HUDEP-2 (cell line): ENCODE measurements around the gene GPRIN3.
"Not testable (repeated sequence)": the region's sequence is repeated elsewhere in the genome, so short reads cannot be mapped to it uniquely, and the experiment has no call there.

Experiments used
- DNase-seq, 76 experiments: peaks; one replicate each; lab custom pipeline; 2025; ENCODE audit not compliant: unreplicated experiment in 76 of 76; lab: John Stamatoyannopoulos, UW

Gene GPRIN3

GRCh38 chr4:89222170-89222569 lies 85.4 kb downstream of the GPRIN3 start:
- no peak for DNase-seq

GRCh38 chr4:89221167-89221867 lies 86.3 kb downstream of the GPRIN3 start:
- DNase-seq: no peak

DNA sequence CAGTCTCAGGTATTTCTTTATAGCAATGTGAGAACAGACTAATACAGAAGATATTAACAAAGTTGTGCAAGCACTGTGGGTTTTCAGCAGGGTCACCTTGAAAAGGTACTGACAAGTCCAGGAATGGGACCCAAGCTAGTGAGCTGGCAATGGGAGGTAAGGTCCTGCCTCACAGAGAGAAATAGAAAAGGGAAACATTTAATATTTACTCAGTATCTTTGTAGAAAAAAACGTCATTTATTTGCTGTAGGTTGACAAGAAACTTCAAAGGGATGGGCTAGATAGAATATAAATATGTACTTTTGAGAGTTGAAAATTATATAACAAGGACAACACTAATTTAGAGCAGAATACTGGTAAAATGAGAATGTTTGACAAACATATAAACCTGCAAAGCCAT lies 89.0 kb downstream of the GPRIN3 start:
- no peak for DNase-seq

DNA sequence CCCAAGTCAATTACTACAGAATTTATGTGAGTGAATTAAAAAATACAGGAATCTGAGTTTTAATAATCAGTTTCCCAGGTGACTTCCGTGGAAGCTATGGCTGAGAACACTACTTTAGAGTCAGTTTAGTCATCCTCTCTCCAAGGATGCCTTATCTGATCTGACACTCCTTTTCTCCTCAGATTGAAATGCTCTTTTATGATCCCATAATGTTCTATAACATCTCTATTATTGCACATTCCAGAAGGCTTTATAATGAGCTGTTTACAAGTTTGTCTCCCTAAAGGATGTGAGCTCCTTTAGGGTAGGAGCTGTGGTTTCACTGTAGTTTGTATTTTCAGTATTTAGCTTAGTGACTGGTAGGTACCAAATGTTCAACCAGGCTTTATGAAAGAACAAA lies 90.0 kb downstream of the GPRIN3 start:
- no peak for DNase-seq

DNA sequence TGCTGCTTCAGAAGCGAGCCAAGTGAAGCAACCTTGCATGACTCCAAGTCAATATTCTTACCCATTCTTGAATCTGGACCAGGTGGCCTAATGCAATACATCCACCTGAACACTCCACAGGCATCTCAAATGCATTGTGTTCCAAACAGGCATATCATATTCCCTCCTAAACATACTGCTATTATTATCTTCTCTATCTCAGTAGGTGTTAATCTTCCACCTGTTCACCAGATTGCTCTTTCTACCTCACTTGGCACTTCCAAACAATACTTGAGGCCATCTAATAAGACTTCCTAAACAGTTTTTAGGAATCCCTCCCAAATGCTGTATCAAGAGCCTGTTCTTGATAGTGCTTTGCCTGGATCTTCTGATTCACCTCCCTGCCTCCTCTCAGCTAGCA lies 90.7 kb downstream of the GPRIN3 start:
- DNase-seq: no peak

DNA sequence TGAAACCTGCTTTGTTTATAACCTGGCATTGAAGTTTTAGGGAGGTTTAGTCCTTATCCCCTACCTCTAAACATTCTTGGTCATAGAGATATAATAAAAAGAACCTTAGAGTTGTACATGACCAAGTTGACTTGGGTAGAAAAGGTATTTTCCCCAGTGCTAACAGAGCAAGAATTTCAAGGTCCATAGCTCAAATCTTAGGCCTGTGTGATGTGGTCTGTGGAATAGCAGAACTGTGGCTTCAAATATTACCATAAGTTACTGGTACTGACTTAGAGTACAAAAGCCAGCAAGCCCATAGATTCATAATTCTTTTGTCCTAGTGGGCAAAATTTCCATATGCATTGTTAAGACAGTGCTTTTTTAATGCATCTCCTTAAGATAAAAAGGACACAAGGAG lies 91.2 kb downstream of the GPRIN3 start:
- DNase-seq: no peak

GRCh38 chr4:89215736-89216135 lies 91.9 kb downstream of the GPRIN3 start:
- DNase-seq: no peak

DNA sequence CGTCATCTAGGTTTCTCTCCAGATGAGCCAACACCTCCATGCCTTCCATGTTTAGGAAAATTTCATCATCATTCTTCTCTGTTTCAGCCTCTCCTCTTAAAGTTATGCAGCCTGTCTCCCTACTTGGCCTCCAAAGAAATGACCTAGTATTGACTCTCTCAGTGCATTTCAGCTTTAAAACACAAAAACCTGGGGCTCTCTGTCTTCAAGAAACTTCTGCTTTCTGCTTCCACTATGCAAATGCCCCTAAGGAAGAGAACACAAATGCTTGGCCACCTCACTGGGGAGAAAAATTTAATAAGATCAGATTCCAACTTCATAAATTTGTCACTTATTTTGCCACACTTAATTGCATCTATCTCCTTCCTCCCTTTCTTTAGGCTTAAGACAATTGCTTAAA lies 93.3 kb downstream of the GPRIN3 start:
- DNase-seq: no peak

DNA sequence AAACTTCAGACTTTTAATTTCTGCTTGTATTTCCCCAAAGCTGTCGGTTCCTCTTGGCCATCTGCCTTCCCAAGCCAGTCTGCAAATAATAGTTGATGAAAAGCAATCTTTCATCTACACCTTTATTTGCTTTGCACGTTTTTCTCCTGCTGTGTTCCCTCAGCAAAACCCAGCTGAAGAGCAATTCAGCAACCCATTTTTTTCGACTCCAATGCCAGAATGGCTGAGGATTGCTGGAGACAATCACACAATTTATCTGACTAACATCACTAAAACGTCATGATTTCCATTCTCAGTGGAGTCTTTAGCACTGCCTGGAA lies 94.3 kb downstream of the GPRIN3 start:
- DNase-seq: no peak

GRCh38 chr4:89212666-89213381 lies 94.8 kb downstream of the GPRIN3 start:
- DNase-seq: no peak

- DNase-seq: no peak
Measured at GRCh38 chr4:89204624-89205023, 103.0 kb downstream of the GPRIN3 start.

- DNase-seq: no peak
Measured at GRCh38 chr4:89203902-89204301, 103.7 kb downstream of the GPRIN3 start.

DNA sequence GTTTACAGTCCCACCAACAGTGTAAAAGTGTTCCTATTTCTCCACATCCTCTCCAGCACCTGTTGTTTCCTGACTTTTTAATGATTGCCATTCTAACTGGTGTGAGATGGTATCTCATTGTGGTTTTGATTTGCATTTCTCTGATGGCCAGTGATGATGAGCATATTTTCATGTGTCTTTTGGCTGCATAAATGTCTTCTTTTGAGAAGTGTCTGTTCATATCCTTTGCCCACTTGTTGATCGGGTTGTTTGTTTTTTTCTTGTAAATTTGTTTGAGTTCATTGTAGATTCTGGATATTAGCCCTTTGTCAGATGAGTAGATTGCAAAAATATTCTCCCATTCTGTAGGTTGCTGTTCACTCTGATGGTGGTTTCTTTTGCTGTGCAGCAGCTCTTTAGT lies 108.2 kb downstream of the GPRIN3 start:
- not testable (repeated sequence) for DNase-seq

- no peak for DNase-seq
Measured at GRCh38 chr4:89197920-89198319, 109.7 kb downstream of the GPRIN3 start.

GRCh38 chr4:89196745-89197144 lies 110.9 kb downstream of the GPRIN3 start:
- DNase-seq: no peak

DNA sequence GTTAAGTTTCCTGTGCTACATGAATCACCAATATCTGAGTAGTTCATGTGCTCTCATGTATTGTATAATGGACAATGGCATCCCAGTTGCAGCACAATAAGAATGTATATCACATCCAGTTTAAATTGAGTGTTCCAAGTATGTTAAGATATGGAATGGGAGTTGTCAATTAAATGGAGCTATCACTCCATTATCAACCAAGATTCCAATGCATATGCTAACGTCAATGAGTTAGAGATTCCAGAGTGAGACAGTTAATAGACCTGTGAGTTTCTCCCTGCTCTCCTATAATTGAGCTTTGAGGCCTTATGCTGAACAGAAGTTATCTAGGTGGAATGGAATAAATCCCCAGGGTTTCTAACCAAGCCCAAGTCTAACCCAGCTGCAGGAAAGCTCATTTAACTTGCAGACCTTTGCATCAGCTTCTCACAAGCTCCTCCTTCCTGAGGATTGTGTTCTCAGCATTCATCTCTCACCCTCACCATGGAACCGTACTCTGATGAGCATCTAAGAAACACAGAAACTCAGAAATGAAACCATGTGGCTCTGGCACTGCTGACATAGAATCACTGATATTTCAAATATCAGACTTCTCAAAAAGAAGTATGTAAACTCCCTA lies 111.4 kb downstream of the GPRIN3 start:
- DNase-seq: no peak

DNA sequence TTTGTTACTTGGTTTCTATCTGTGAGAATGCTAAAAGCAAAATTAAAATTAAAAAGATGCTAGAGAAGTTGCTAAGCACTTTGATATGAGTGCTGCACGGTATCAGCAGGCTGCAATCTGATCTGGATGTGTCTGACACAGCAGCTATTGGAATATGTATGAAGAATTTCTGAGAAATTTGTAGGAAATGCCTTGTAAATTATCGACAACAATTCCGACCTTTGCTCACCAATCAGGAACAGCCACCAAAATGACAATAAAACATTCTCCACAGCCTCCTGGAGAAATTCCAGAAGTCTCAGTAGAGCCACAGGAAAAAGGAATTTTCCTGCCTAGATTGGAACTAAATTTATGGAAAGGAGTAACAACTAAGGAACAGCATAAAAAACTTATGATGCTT lies 113.8 kb downstream of the GPRIN3 start:
- DNase-seq: no peak
